ENCODE data around the gene INSYN1.
"Not testable (repeated sequence)": the region's sequence is repeated elsewhere in the genome, so short reads cannot be mapped to it uniquely, and the experiment has no call there.

The INSYN1 gene

GRCh38 chr15:73709686-73710085 is 43.5 kb downstream of the INSYN1 start:
- H3K9ac ChIP-seq (ENCODE audit: low read length) = no peak overlapping the region
- peaks cover 75% of the 10 kb centered on the region for H3K36me3 ChIP-seq (ENCODE audit: insufficient read depth, low read length)
- no peaks in the 10 kb centered on the region for H3K27me3 ChIP-seq (ENCODE audit: control insufficient read depth in 1 of 2, insufficient read depth in 2 of 2, low read length in 2 of 2)
- H3K4me3 ChIP-seq (ENCODE audit: low read depth in 1 of 2, low read length in 2 of 2) = no peak overlapping the region
- no peak overlapping the region for H3K27ac ChIP-seq (ENCODE audit: low read depth, low read length)
- no peaks in the 10 kb centered on the region for H3K4me1 ChIP-seq (ENCODE audit: insufficient read depth, low read length)
- H3K9me3 ChIP-seq (ENCODE audit: low read length) = no peaks in the 10 kb centered on the region

GRCh38 chr15:73709241-73709640 is 43.9 kb downstream of the INSYN1 start:
- Histone ChIP-seq H3K36me3 (ENCODE audit: insufficient read depth, low read length) (peaks cover 75% of the 10 kb centered on the region), H3K9me3 (ENCODE audit: low read length) (no peaks in the 10 kb centered on the region), H3K4me1 (ENCODE audit: insufficient read depth, low read length) (no peaks in the 10 kb centered on the region), H3K9ac (ENCODE audit: low read length) (no peak overlapping the region), H3K27me3 (ENCODE audit: control insufficient read depth in 1 of 2, insufficient read depth in 2 of 2, low read length in 2 of 2) (no peaks in the 10 kb centered on the region), H3K27ac (ENCODE audit: low read depth, low read length) (no peak overlapping the region), H3K4me3 (ENCODE audit: low read depth in 1 of 2, low read length in 2 of 2) (no peak overlapping the region)

- Histone ChIP-seq H3K9me3 (ENCODE audit: low read length) (no peaks in the 10 kb centered on the region), H3K36me3 (ENCODE audit: insufficient read depth, low read length) (peaks cover 70% of the 10 kb centered on the region), H3K4me3 (ENCODE audit: low read depth in 1 of 2, low read length in 2 of 2) (no peak overlapping the region), H3K4me1 (ENCODE audit: insufficient read depth, low read length) (no peaks in the 10 kb centered on the region), H3K27ac (ENCODE audit: low read depth, low read length) (no peak overlapping the region), H3K27me3 (ENCODE audit: control insufficient read depth in 1 of 2, insufficient read depth in 2 of 2, low read length in 2 of 2) (no peaks in the 10 kb centered on the region), H3K9ac (ENCODE audit: low read length) (no peak overlapping the region)
Observed at GRCh38 chr15:73708691-73709090, 44.5 kb downstream of the INSYN1 start.

- Histone ChIP-seq H3K4me1 (ENCODE audit: insufficient read depth, low read length) (no peaks in the 10 kb centered on the region), H3K9ac (ENCODE audit: low read length) (no peak overlapping the region), H3K9me3 (ENCODE audit: low read length) (no peaks in the 10 kb centered on the region), H3K4me3 (ENCODE audit: low read depth in 1 of 2, low read length in 2 of 2) (no peak overlapping the region), H3K36me3 (ENCODE audit: insufficient read depth, low read length) (peaks cover 51% of the 10 kb centered on the region), H3K27ac (ENCODE audit: low read depth, low read length) (no peak overlapping the region), H3K27me3 (ENCODE audit: control insufficient read depth in 1 of 2, insufficient read depth in 2 of 2, low read length in 2 of 2) (no peaks in the 10 kb centered on the region)
Observed at GRCh38 chr15:73704869-73705645, 48.1 kb downstream of the INSYN1 start.

- H3K27me3 ChIP-seq (ENCODE audit: control insufficient read depth in 1 of 2, insufficient read depth in 2 of 2, low read length in 2 of 2); H3K9me3 ChIP-seq (ENCODE audit: low read length); H3K4me3 ChIP-seq (ENCODE audit: low read depth in 1 of 2, low read length in 2 of 2); H3K4me1 ChIP-seq (ENCODE audit: insufficient read depth, low read length); H3K27ac ChIP-seq (ENCODE audit: low read depth, low read length); H3K9ac ChIP-seq (ENCODE audit: low read length): not testable (repeated sequence)
- H3K36me3 ChIP-seq (ENCODE audit: insufficient read depth, low read length) = peaks cover 50% of the 10 kb centered on the region
Observed at GRCh38 chr15:73704142-73704868, 48.8 kb downstream of the INSYN1 start.

- not testable (repeated sequence) for H3K27ac ChIP-seq (ENCODE audit: low read depth, low read length); H3K9me3 ChIP-seq (ENCODE audit: low read length); H3K9ac ChIP-seq (ENCODE audit: low read length); H3K4me1 ChIP-seq (ENCODE audit: insufficient read depth, low read length); H3K27me3 ChIP-seq (ENCODE audit: control insufficient read depth in 1 of 2, insufficient read depth in 2 of 2, low read length in 2 of 2); H3K4me3 ChIP-seq (ENCODE audit: low read depth in 1 of 2, low read length in 2 of 2)
- H3K36me3 ChIP-seq (ENCODE audit: insufficient read depth, low read length) = peaks cover 47% of the 10 kb centered on the region
Observed at GRCh38 chr15:73703601-73704000, 49.5 kb downstream of the INSYN1 start.

GRCh38 chr15:73702311-73703239 is 50.6 kb downstream of the INSYN1 start:
- peaks cover 37% of the 10 kb centered on the region for H3K36me3 ChIP-seq (ENCODE audit: insufficient read depth, low read length)
- H3K27ac ChIP-seq (ENCODE audit: low read depth, low read length); H3K27me3 ChIP-seq (ENCODE audit: control insufficient read depth in 1 of 2, insufficient read depth in 2 of 2, low read length in 2 of 2); H3K4me3 ChIP-seq (ENCODE audit: low read depth in 1 of 2, low read length in 2 of 2); H3K4me1 ChIP-seq (ENCODE audit: insufficient read depth, low read length); H3K9me3 ChIP-seq (ENCODE audit: low read length); H3K9ac ChIP-seq (ENCODE audit: low read length): not testable (repeated sequence)

GRCh38 chr15:73700041-73700842 is 52.9 kb downstream of the INSYN1 start:
- Histone ChIP-seq H3K9me3 (ENCODE audit: low read length) (no peaks in the 10 kb centered on the region), H3K36me3 (ENCODE audit: insufficient read depth, low read length) (peaks cover 19% of the 10 kb centered on the region), H3K4me1 (ENCODE audit: insufficient read depth, low read length) (peaks cover 20% of the 10 kb centered on the region), H3K27me3 (ENCODE audit: control insufficient read depth in 1 of 2, insufficient read depth in 2 of 2, low read length in 2 of 2) (no peaks in the 10 kb centered on the region), H3K9ac (ENCODE audit: low read length) (no peak overlapping the region), H3K4me3 (ENCODE audit: low read depth in 1 of 2, low read length in 2 of 2) (no peak overlapping the region), H3K27ac (ENCODE audit: low read depth, low read length) (no peak overlapping the region)

- H3K27ac ChIP-seq (ENCODE audit: low read depth, low read length) = no peak overlapping the region
- no peaks in the 10 kb centered on the region for H3K9me3 ChIP-seq (ENCODE audit: low read length)
- H3K27me3 ChIP-seq (ENCODE audit: control insufficient read depth in 1 of 2, insufficient read depth in 2 of 2, low read length in 2 of 2) = no peaks in the 10 kb centered on the region
- no peak overlapping the region for H3K9ac ChIP-seq (ENCODE audit: low read length)
- peaks cover 15% of the 10 kb centered on the region for H3K36me3 ChIP-seq (ENCODE audit: insufficient read depth, low read length)
- H3K4me3 ChIP-seq (ENCODE audit: low read depth in 1 of 2, low read length in 2 of 2) = no peak overlapping the region
- peaks cover 26% of the 10 kb centered on the region for H3K4me1 ChIP-seq (ENCODE audit: insufficient read depth, low read length)
Observed at GRCh38 chr15:73699249-73700040, 53.7 kb downstream of the INSYN1 start.

- Histone ChIP-seq H3K4me3 (ENCODE audit: low read depth in 1 of 2, low read length in 2 of 2) (no peak overlapping the region), H3K27me3 (ENCODE audit: control insufficient read depth in 1 of 2, insufficient read depth in 2 of 2, low read length in 2 of 2) (no peaks in the 10 kb centered on the region), H3K4me1 (ENCODE audit: insufficient read depth, low read length) (peaks cover 33% of the 10 kb centered on the region), H3K27ac (ENCODE audit: low read depth, low read length) (no peak overlapping the region), H3K36me3 (ENCODE audit: insufficient read depth, low read length) (peaks cover 14% of the 10 kb centered on the region), H3K9ac (ENCODE audit: low read length) (no peak overlapping the region), H3K9me3 (ENCODE audit: low read length) (no peaks in the 10 kb centered on the region)
Observed at GRCh38 chr15:73697033-73697467, 56.1 kb downstream of the INSYN1 start.

Data from muscle layer of colon (tissue), 2 donors.